ENCODE results near the gene PIPOX. TPM values are rescaled to one million over a fixed set of nuclear protein-coding genes. Genes with fewer than 3 reads are reported as not detected.

The PIPOX gene
- total RNA-seq, 1 donor from 2014 or later: 1.5 TPM

GRCh38 chr17:29068818-29069217, 25.9 kb downstream of the PIPOX start:
- Mint-ChIP-seq H3K36me3 (ENCODE audit: low read depth) (no peaks in the 10 kb centered on the region), H3K4me1 (ENCODE audit: low read depth) (peaks cover 2% of the 10 kb centered on the region), H3K27me3 (ENCODE audit: low read depth) (no peaks in the 10 kb centered on the region), H3K9me3 (ENCODE audit: low read depth) (no peaks in the 10 kb centered on the region), H3K4me3 (ENCODE audit: unreplicated experiment) (no peak overlapping the region), H3K27ac (ENCODE audit: unreplicated experiment) (no peak overlapping the region)
- no peak for DNase-seq (ENCODE audit: low spot score)
- TF ChIP-seq CTCF (IDR thresholded peaks at IDR 0.05): no peak

- no peak for TF ChIP-seq CTCF (IDR thresholded peaks at IDR 0.05)
- DNase-seq (ENCODE audit: low spot score): no peak
- no peak overlapping the region for H3K27ac Mint-ChIP-seq (ENCODE audit: unreplicated experiment)
- no peaks in the 10 kb centered on the region for H3K9me3 Mint-ChIP-seq (ENCODE audit: low read depth)
- H3K36me3 Mint-ChIP-seq (ENCODE audit: low read depth): no peaks in the 10 kb centered on the region
- H3K4me1 Mint-ChIP-seq (ENCODE audit: low read depth): no peaks in the 10 kb centered on the region
- H3K27me3 Mint-ChIP-seq (ENCODE audit: low read depth): no peaks in the 10 kb centered on the region
- H3K4me3 Mint-ChIP-seq (ENCODE audit: unreplicated experiment): no peak overlapping the region
Observed at GRCh38 chr17:29069526-29070041, 26.6 kb downstream of the PIPOX start.

- H3K27me3 Mint-ChIP-seq (ENCODE audit: low read depth): no peaks in the 10 kb centered on the region
- H3K4me1 Mint-ChIP-seq (ENCODE audit: low read depth): no peaks in the 10 kb centered on the region
- no peak for TF ChIP-seq CTCF (IDR thresholded peaks at IDR 0.05)
- no peak for DNase-seq (ENCODE audit: low spot score)
- no peak overlapping the region for H3K27ac Mint-ChIP-seq (ENCODE audit: unreplicated experiment)
- no peaks in the 10 kb centered on the region for H3K9me3 Mint-ChIP-seq (ENCODE audit: low read depth)
- H3K36me3 Mint-ChIP-seq (ENCODE audit: low read depth): no peaks in the 10 kb centered on the region
- H3K4me3 Mint-ChIP-seq (ENCODE audit: unreplicated experiment): no peak overlapping the region
Observed at GRCh38 chr17:29070308-29070707, 27.4 kb downstream of the PIPOX start.

GRCh38 chr17:29070781-29071180, 27.8 kb downstream of the PIPOX start:
- H3K36me3 Mint-ChIP-seq (ENCODE audit: low read depth): no peaks in the 10 kb centered on the region
- H3K4me1 Mint-ChIP-seq (ENCODE audit: low read depth): no peaks in the 10 kb centered on the region
- H3K27ac Mint-ChIP-seq (ENCODE audit: unreplicated experiment): no peak overlapping the region
- DNase-seq (ENCODE audit: low spot score): no peak
- TF ChIP-seq CTCF (IDR thresholded peaks at IDR 0.05): no peak
- H3K4me3 Mint-ChIP-seq (ENCODE audit: unreplicated experiment): no peak overlapping the region
- no peaks in the 10 kb centered on the region for H3K27me3 Mint-ChIP-seq (ENCODE audit: low read depth)
- no peaks in the 10 kb centered on the region for H3K9me3 Mint-ChIP-seq (ENCODE audit: low read depth)

GRCh38 chr17:29071303-29071702, 28.4 kb downstream of the PIPOX start:
- Mint-ChIP-seq H3K27me3 (ENCODE audit: low read depth) (no peaks in the 10 kb centered on the region), H3K9me3 (ENCODE audit: low read depth) (no peaks in the 10 kb centered on the region), H3K4me3 (ENCODE audit: unreplicated experiment) (no peak overlapping the region), H3K27ac (ENCODE audit: unreplicated experiment) (no peak overlapping the region), H3K36me3 (ENCODE audit: low read depth) (no peaks in the 10 kb centered on the region), H3K4me1 (ENCODE audit: low read depth) (no peaks in the 10 kb centered on the region)
- no peak for TF ChIP-seq CTCF (IDR thresholded peaks at IDR 0.05)
- no peak for DNase-seq (ENCODE audit: low spot score)
